ENCODE results near the gene MYLK2. TPM values are rescaled to one million over a fixed set of nuclear protein-coding genes. Genes with fewer than 3 reads are reported as not detected.

Gene MYLK2
- total RNA-seq, 4 donors from 2014 or later = 0.27 to 0.54 (median 0.31) TPM; not detected in 1

- Histone ChIP-seq H3K27ac (peak overlapping the region in 2 of 4 donors; percentile 22 to 48), H3K4me1 (peaks cover 0 to 46% (median 8%) of the 10 kb centered on the region in 3 donors)
These were observed 17.1 kb downstream of the MYLK2 start for GRCh38 chr20:31835977-31836852.

GRCh38 chr20:31836853-31837608, 17.9 kb downstream of the MYLK2 start:
- Histone ChIP-seq H3K4me1 (peaks cover 0 to 53% (median 8%) of the 10 kb centered on the region in 3 donors), H3K27me3 (no peaks in the 10 kb centered on the region), H3K9me3 (no peaks in the 10 kb centered on the region), H3K4me3 (no peak overlapping the region), H3K36me3 (no peaks in the 10 kb centered on the region), H3K27ac (no peak overlapping the region)
- ATAC-seq = no peak
- TF ChIP-seq POLR2AphosphoS5 (IDR thresholded peaks at IDR 0.05) (no peak), POLR2A (IDR thresholded peaks at IDR 0.05) (no peak), EP300 (IDR thresholded peaks at IDR 0.05) (no peak)
- TF ChIP-seq, protein P1, sequence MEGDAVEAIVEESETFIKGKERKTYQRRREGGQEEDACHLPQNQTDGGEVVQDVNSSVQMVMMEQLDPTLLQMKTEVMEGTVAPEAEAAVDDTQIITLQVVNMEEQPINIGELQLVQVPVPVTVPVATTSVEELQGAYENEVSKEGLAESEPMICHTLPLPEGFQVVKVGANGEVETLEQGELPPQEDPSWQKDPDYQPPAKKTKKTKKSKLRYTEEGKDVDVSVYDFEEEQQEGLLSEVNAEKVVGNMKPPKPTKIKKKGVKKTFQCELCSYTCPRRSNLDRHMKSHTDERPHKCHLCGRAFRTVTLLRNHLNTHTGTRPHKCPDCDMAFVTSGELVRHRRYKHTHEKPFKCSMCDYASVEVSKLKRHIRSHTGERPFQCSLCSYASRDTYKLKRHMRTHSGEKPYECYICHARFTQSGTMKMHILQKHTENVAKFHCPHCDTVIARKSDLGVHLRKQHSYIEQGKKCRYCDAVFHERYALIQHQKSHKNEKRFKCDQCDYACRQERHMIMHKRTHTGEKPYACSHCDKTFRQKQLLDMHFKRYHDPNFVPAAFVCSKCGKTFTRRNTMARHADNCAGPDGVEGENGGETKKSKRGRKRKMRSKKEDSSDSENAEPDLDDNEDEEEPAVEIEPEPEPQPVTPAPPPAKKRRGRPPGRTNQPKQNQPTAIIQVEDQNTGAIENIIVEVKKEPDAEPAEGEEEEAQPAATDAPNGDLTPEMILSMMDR (IDR thresholded peaks at IDR 0.05) = no peak
- WGBS, 2 donors (ENCODE audit: low coverage in 1 of 2) = 93% methylated on average over 5 of the region's 5 CpGs; no CpG with 5 or more reads in 1 of the 2 donors

More at GRCh38 chr20:31835977-31836852, 17.1 kb downstream of the MYLK2 start:
- 62% methylated on average over 6 of the region's 14 CpGs; no CpG with 5 or more reads in 1 of the 2 donors for WGBS, 2 donors (ENCODE audit: low coverage in 1 of 2)
- H3K4me3 ChIP-seq = no peak overlapping the region
- no peaks in the 10 kb centered on the region for H3K27me3 ChIP-seq
- H3K36me3 ChIP-seq = no peaks in the 10 kb centered on the region
- H3K9me3 ChIP-seq = no peaks in the 10 kb centered on the region
- TF ChIP-seq POLR2A (IDR thresholded peaks at IDR 0.05) = no peak
- TF ChIP-seq EP300 (IDR thresholded peaks at IDR 0.05) = no peak
- TF ChIP-seq POLR2AphosphoS5 (IDR thresholded peaks at IDR 0.05) = peak; percentile 54
- peak; percentile 84 for ATAC-seq

DNA sequence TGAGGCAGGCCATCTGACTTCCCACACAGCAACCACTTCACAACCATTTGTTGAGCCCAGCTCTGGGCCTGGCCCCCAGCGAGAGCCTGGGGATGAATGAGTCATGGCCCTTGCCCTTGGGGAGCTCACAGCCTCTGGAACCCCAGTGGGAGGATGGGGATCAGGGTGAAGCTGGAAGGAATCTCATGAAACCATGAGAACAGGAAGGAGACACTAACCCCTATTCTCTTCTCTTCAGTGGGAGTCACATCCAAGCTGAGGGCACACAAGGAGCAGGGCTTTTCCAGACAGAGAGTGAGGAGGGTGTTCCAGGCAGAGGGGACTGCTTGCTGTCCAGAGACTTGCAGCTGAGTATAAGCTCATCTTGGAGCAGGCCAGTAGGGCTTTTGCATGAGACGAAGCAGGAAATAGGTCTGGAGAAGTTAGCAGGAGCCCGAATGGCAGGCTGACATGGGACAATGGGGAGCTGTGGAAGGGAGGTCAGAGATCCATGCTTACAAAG, 18.8 kb downstream of the MYLK2 start:
- no peak for TF ChIP-seq EP300 (IDR thresholded peaks at IDR 0.05)
- TF ChIP-seq POLR2A (IDR thresholded peaks at IDR 0.05) = no peak
- TF ChIP-seq, protein P1 (IDR thresholded peaks at IDR 0.05) = no peak
- no peak for TF ChIP-seq POLR2AphosphoS5 (IDR thresholded peaks at IDR 0.05)
- no peak overlapping the region for H3K4me3 ChIP-seq
- H3K4me1 ChIP-seq = peaks cover 0 to 62% (median 11%) of the 10 kb centered on the region in 3 donors
- 60 to 69% methylated on average over 2 of the region's 3 CpGs for WGBS, 2 donors (ENCODE audit: low coverage in 1 of 2)
- no peak overlapping the region for H3K27ac ChIP-seq
- no peaks in the 10 kb centered on the region for H3K27me3 ChIP-seq
- H3K9me3 ChIP-seq = no peaks in the 10 kb centered on the region
- H3K36me3 ChIP-seq = no peaks in the 10 kb centered on the region
- no peak for ATAC-seq

DNA sequence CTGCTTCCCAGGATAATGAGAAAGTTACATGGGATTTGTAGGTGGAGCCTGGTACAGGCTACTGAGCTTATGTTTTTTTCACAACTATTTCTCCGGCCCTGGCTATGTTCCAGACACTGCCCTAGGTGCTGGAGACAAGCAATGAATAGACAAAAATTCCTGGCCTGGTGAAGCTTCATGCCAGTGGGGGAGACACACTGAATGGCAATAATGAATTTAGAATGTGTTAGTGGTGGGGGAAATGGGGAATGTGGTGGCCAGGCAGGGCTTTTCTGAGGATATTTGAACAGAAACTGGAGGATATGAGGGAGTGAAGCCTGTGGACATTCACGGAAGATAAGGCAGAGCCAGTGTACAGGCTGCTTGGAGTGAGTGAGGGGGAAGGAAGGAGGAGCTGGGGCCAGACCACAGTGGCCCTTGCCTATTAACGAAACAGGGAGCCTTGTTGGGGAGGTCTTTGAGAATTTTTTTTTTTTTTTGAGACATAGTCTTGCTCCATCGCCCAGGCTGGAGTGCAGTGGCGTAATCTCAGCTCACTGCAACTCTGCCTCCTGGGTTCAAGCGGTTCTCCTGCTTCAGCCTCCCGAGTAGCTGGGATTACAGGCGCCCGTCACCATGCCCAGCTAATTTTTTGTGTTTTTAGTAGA, 19.6 kb downstream of the MYLK2 start:
- Histone ChIP-seq H3K4me3 (no peak overlapping the region), H3K4me1 (peaks cover 0 to 67% (median 13%) of the 10 kb centered on the region in 3 donors), H3K27me3 (no peaks in the 10 kb centered on the region), H3K27ac (no peak overlapping the region), H3K36me3 (no peaks in the 10 kb centered on the region), H3K9me3 (no peaks in the 10 kb centered on the region)
- no peak for ATAC-seq
- 58 to 76% methylated on average over 2 to 6 of the region's 9 CpGs for WGBS, 2 donors (ENCODE audit: low coverage in 1 of 2)
- no peak for TF ChIP-seq POLR2AphosphoS5 (IDR thresholded peaks at IDR 0.05)
- no peak for TF ChIP-seq EP300 (IDR thresholded peaks at IDR 0.05)
- TF ChIP-seq POLR2A (IDR thresholded peaks at IDR 0.05) = no peak
- TF ChIP-seq, protein P1 (IDR thresholded peaks at IDR 0.05) = no peak

Measured in gastroesophageal sphincter (tissue), 4 donors.